HCT116 (cell line): Measurements from ENCODE around the gene EHD4.

Experiments
- CEBPB ChIP-seq: IDR thresholded peaks from 2 replicates; pipeline ENCODE4 v1.6.1; 2012; ENCODE audit warnings: low read depth
- CTCF ChIP-seq, 3 experiments: fragments of 200-600 bp in 1 of 3; sonication (generic) in 1 of 3; IDR thresholded peaks in 2 of 3; conservative IDR thresholded peaks in 1 of 3; 2 replicates each; pipeline ENCODE4 v1.5.1; 2012 to 2017; ENCODE audit warnings: low read depth in 2 of 3, low read length in 2 of 3, antibody characterized with exemption in 1 of 3, borderline replicate concordance in 1 of 3, control low read depth in 1 of 3, mild to moderate bottlenecking in 1 of 3, mixed read lengths in 1 of 3, mixed run types in 1 of 3, moderate library complexity in 1 of 3; ENCODE audit not compliant: insufficient read depth in 1 of 3
- EZH2 ChIP-seq: fragments of 200-600 bp; sonication (generic); IDR thresholded peaks from 2 replicates; pipeline ENCODE4 v1.6.1; 2017; ENCODE audit warnings: antibody characterized with exemption, mixed run types
- EZH2phosphoT487 ChIP-seq: fragments of 200-600 bp; IDR thresholded peaks from 2 replicates; pipeline ENCODE4 v1.6.1; 2018; ENCODE audit warnings: antibody characterized with exemption, borderline replicate concordance
- FOSL1 ChIP-seq: IDR thresholded peaks from 2 replicates; pipeline ENCODE4 v1.6.1; 2012; ENCODE audit warnings: low read depth
- POLR2A ChIP-seq: IDR thresholded peaks from 2 replicates; pipeline ENCODE4 v1.7.0; 2011; ENCODE audit warnings: borderline replicate concordance; ENCODE audit not compliant: insufficient read depth, insufficient read length; ENCODE audit errors: extremely low read depth
- POLR2AphosphoS5 ChIP-seq: IDR thresholded peaks from 2 replicates; pipeline ENCODE4 v1.6.1; 2011; ENCODE audit warnings: mild to moderate bottlenecking, low read depth, low read length, moderate library complexity
- RAD21 ChIP-seq: IDR thresholded peaks from 2 replicates; pipeline ENCODE4 v1.6.1; 2012; ENCODE audit warnings: low read depth, mild to moderate bottlenecking
- REST ChIP-seq: IDR thresholded peaks from 2 replicates; pipeline ENCODE4 v1.6.1; 2012; ENCODE audit warnings: low read depth
- SIN3A ChIP-seq: IDR thresholded peaks from 2 replicates; pipeline ENCODE4 v1.6.1; 2012; ENCODE audit warnings: low read depth
- TCF7L2 ChIP-seq: IDR thresholded peaks from 2 replicates; pipeline ENCODE4 v1.7.0; 2011; ENCODE audit warnings: borderline replicate concordance, inconsistent platforms; ENCODE audit not compliant: insufficient read depth, insufficient read length; ENCODE audit errors: extremely low read depth
- YY1 ChIP-seq: IDR thresholded peaks from 2 replicates; pipeline ENCODE4 v1.6.1; 2011; ENCODE audit warnings: low read length, low read depth, moderate library complexity, mild to moderate bottlenecking; ENCODE audit not compliant: insufficient replicate concordance; ENCODE audit errors: extremely low read depth
- ZNF274 ChIP-seq: fragments of 200-500 bp; sonication (Bioruptor generic); IDR thresholded peaks from 2 replicates; pipeline ENCODE4 v1.6.1; 2014; ENCODE audit warnings: mild to moderate bottlenecking, low read depth, low read length, inconsistent platforms

- TF ChIP-seq SIN3A (no peak), RAD21 (no peak), CTCF (IDR thresholded peaks at IDR 0.05 in 2 of 3, conservative IDR thresholded peaks at IDR 0.05 in 1 of 3; ENCODE audit: borderline replicate concordance in 1 of 3, insufficient read depth in 1 of 3, low read depth in 2 of 3, low read length in 2 of 3) (no peak), ZNF274 (no peak), EZH2phosphoT487 (no peak), YY1 (no peak), POLR2A (no peak), POLR2AphosphoS5 (no peak), REST (no peak), CEBPB (no peak), EZH2 (no peak), TCF7L2 (no peak), FOSL1 (no peak)
Observed at GRCh38 chr15:41892621-41893421, 79.5 kb downstream of the EHD4 start.
